ENCODE results near the gene TSEN54.

GRCh38 chr17:75564195-75564594 lies 47.9 kb downstream of the TSEN54 start:
- TF ChIP-seq CTCF (conservative IDR thresholded peaks at IDR 0.05; ENCODE audit: low read depth in 2 of 2) (no peak), ETS1 (IDR thresholded peaks at IDR 0.05) (no peak), ZNF331 (CRISPR knock-in tag; IDR thresholded peaks at IDR 0.05; ENCODE audit: low read depth) (no peak)

All from GM23338 (cell line).